ENCODE measurements around the gene DRAXIN. TPM values are rescaled to one million over a fixed set of nuclear protein-coding genes. Genes with fewer than 3 reads are reported as not detected.

DRAXIN gene
- total RNA-seq, 1 donor from 2014 or later = 1.4 TPM

GRCh38 chr1:11720033-11720376 lies 28.5 kb downstream of the DRAXIN start:
- DNase-seq (ENCODE audit: low spot score in 2 of 2, unreplicated experiment in 2 of 2) = no peak
- H3K27me3 Mint-ChIP-seq (ENCODE audit: low read depth) = peaks cover 11% of the 10 kb centered on the region
- H3K36me3 Mint-ChIP-seq = no peaks in the 10 kb centered on the region
- no peak overlapping the region for H3K4me3 Mint-ChIP-seq
- no peak overlapping the region for H3K27ac Mint-ChIP-seq
- TF ChIP-seq CTCF (IDR thresholded peaks at IDR 0.05; ENCODE audit: unreplicated experiment) = peak; percentile 6
- H3K4me1 Mint-ChIP-seq = peaks cover 4% of the 10 kb centered on the region
- no peaks in the 10 kb centered on the region for H3K9me3 Mint-ChIP-seq

GRCh38 chr1:11720525-11720924 lies 29.0 kb downstream of the DRAXIN start:
- peaks cover 4% of the 10 kb centered on the region for H3K4me1 Mint-ChIP-seq
- no peak overlapping the region for H3K4me3 Mint-ChIP-seq
- H3K27me3 Mint-ChIP-seq (ENCODE audit: low read depth) = peaks cover 11% of the 10 kb centered on the region
- H3K9me3 Mint-ChIP-seq = no peaks in the 10 kb centered on the region
- no peaks in the 10 kb centered on the region for H3K36me3 Mint-ChIP-seq
- DNase-seq (ENCODE audit: low spot score in 2 of 2, unreplicated experiment in 2 of 2) = no peak
- H3K27ac Mint-ChIP-seq = no peak overlapping the region
- TF ChIP-seq CTCF (IDR thresholded peaks at IDR 0.05; ENCODE audit: unreplicated experiment) = no peak

- Mint-ChIP-seq H3K36me3 (no peaks in the 10 kb centered on the region), H3K27ac (no peak overlapping the region), H3K4me3 (no peak overlapping the region), H3K27me3 (ENCODE audit: low read depth) (peaks cover 11% of the 10 kb centered on the region), H3K4me1 (peaks cover 4% of the 10 kb centered on the region), H3K9me3 (no peaks in the 10 kb centered on the region)
- no peak for TF ChIP-seq CTCF (IDR thresholded peaks at IDR 0.05; ENCODE audit: unreplicated experiment)
- DNase-seq (ENCODE audit: low spot score in 2 of 2, unreplicated experiment in 2 of 2) = no peak
Measured at GRCh38 chr1:11721311-11721710, 29.8 kb downstream of the DRAXIN start.

- TF ChIP-seq CTCF (IDR thresholded peaks at IDR 0.05; ENCODE audit: unreplicated experiment) = no peak
- no peaks in the 10 kb centered on the region for H3K9me3 Mint-ChIP-seq
- H3K4me1 Mint-ChIP-seq = peaks cover 4% of the 10 kb centered on the region
- H3K27me3 Mint-ChIP-seq (ENCODE audit: low read depth) = peaks cover 11% of the 10 kb centered on the region
- DNase-seq (ENCODE audit: low spot score in 2 of 2, unreplicated experiment in 2 of 2) = no peak
- no peaks in the 10 kb centered on the region for H3K36me3 Mint-ChIP-seq
- no peak overlapping the region for H3K27ac Mint-ChIP-seq
- H3K4me3 Mint-ChIP-seq = no peak overlapping the region
Measured at GRCh38 chr1:11722538-11722937, 31.0 kb downstream of the DRAXIN start.

GRCh38 chr1:11725616-11726015 lies 34.1 kb downstream of the DRAXIN start:
- H3K4me1 Mint-ChIP-seq = peaks cover 11% of the 10 kb centered on the region
- H3K36me3 Mint-ChIP-seq = no peaks in the 10 kb centered on the region
- no peak overlapping the region for H3K27ac Mint-ChIP-seq
- H3K27me3 Mint-ChIP-seq (ENCODE audit: low read depth) = no peaks in the 10 kb centered on the region
- no peaks in the 10 kb centered on the region for H3K9me3 Mint-ChIP-seq
- DNase-seq (ENCODE audit: low spot score in 2 of 2, unreplicated experiment in 2 of 2) = no peak
- no peak overlapping the region for H3K4me3 Mint-ChIP-seq
- TF ChIP-seq CTCF (IDR thresholded peaks at IDR 0.05; ENCODE audit: unreplicated experiment) = no peak

- Mint-ChIP-seq H3K9me3 (no peaks in the 10 kb centered on the region), H3K4me3 (no peak overlapping the region), H3K27ac (no peak overlapping the region), H3K4me1 (peaks cover 22% of the 10 kb centered on the region), H3K36me3 (no peaks in the 10 kb centered on the region), H3K27me3 (ENCODE audit: low read depth) (no peaks in the 10 kb centered on the region)
- TF ChIP-seq CTCF (IDR thresholded peaks at IDR 0.05; ENCODE audit: unreplicated experiment) = no peak
- no peak for DNase-seq (ENCODE audit: low spot score in 2 of 2, unreplicated experiment in 2 of 2)
Measured at GRCh38 chr1:11727119-11727518, 35.6 kb downstream of the DRAXIN start.

Data from mesothelial cell of epicardium (in vitro differentiated cells).